Measurements from ENCODE around the gene DESI2. TPM values are rescaled to one million over a fixed set of nuclear protein-coding genes. Genes with fewer than 3 reads are reported as not detected.

Gene DESI2
- polyA plus RNA-seq, 2 of the 4 experiments (the other 2 are of a cell fraction) = 29.3 to 57.8 TPM

GRCh38 chr1:244710474-244711062 is 57.6 kb downstream of the DESI2 start:
- FAIRE-seq = no peak
- POLR2A ChIA-PET = no interaction called here

GRCh38 chr1:244712669-244713068 is 59.7 kb downstream of the DESI2 start:
- CTCF ChIA-PET = interaction anchor here (0.9 kb wide), 1 partner anchor 39 kb away, joined by 3 read pairs; no protein-coding TSS in a partner anchor
- H3K27ac ChIP-seq = no peak overlapping the region
- no peak overlapping the region for H3K4me3 ChIP-seq
- no peak overlapping the region for H3K4me2 ChIP-seq
- TF ChIP-seq KDM1A (IDR thresholded peaks at IDR 0.05; ENCODE audit: low read depth) (no peak), CHD4 (IDR thresholded peaks at IDR 0.05; ENCODE audit: borderline replicate concordance) (no peak)
- H3K9me3 ChIP-seq = no peaks in the 10 kb centered on the region
- H3K4me1 ChIP-seq = no peaks in the 10 kb centered on the region
- no peak; a peak in 1 of 6 replicates for ATAC-seq
- WGBS (ENCODE audit: missing lambda C conversion rate) = 90% methylated on average over 7 of the region's 7 CpGs
- POLR2A ChIA-PET = no interaction called here
- no peak for FAIRE-seq
- no peak for DNase-seq (ENCODE audit: low read depth in 1 of 2, low spot score in 1 of 2)

More at GRCh38 chr1:244710474-244711062, 57.6 kb downstream of the DESI2 start:
- WGBS (ENCODE audit: missing lambda C conversion rate) = 90% methylated on average over 2 of the region's 2 CpGs
- Histone ChIP-seq H3K9me3 (no peaks in the 10 kb centered on the region), H3K4me1 (no peaks in the 10 kb centered on the region), H3K4me2 (no peak overlapping the region), H3K4me3 (no peak overlapping the region), H3K27ac (no peak overlapping the region)
- CTCF ChIA-PET = interaction anchor here (0.6 to 1.0 kb wide), 2 partner anchors 12 to 107 kb away, joined by 3 to 4 read pairs; no protein-coding TSS in a partner anchor
- no peak; a peak in 1 of 6 replicates for ATAC-seq
- DNase-seq (ENCODE audit: low read depth in 1 of 2, low spot score in 1 of 2) = no peak
- TF ChIP-seq EHF (CRISPR knock-in tag; IDR thresholded peaks at IDR 0.05) (no peak), RAD21 (conservative IDR thresholded peaks at IDR 0.05 in 1 of 2, IDR thresholded peaks at IDR 0.05 in 1 of 2) (no peak), CBX2 (IDR thresholded peaks at IDR 0.05; ENCODE audit: borderline replicate concordance, low read depth) (no peak), CEBPB (IDR thresholded peaks at IDR 0.05) (no peak), BCL3 (IDR thresholded peaks at IDR 0.05) (no peak), PHF8 (IDR thresholded peaks at IDR 0.05; ENCODE audit: borderline replicate concordance, low read depth) (no peak), TP53 (CRISPR knock-in tag; IDR thresholded peaks at IDR 0.05) (no peak), HOXB13 (CRISPR knock-in tag; IDR thresholded peaks at IDR 0.05; ENCODE audit: low read depth) (no peak), JUNB (IDR thresholded peaks at IDR 0.05) (no peak), ESRRA (IDR thresholded peaks at IDR 0.05; ENCODE audit: borderline replicate concordance, low read length) (no peak), JUN (IDR thresholded peaks at IDR 0.05) (no peak), FOXS1 (CRISPR knock-in tag; IDR thresholded peaks at IDR 0.05) (no peak), MYC (IDR thresholded peaks at IDR 0.05; ENCODE audit: borderline replicate concordance, low read length) (no peak), SREBF2 (IDR thresholded peaks at IDR 0.05) (no peak), FOSL2 (IDR thresholded peaks at IDR 0.05) (no peak), FOSL2 (CRISPR knock-in tag; IDR thresholded peaks at IDR 0.05) (no peak), USF2 (IDR thresholded peaks at IDR 0.05) (no peak), E2F6 (IDR thresholded peaks at IDR 0.05; ENCODE audit: borderline replicate concordance, low read depth) (no peak), ZFP36 (IDR thresholded peaks at IDR 0.05; ENCODE audit: borderline replicate concordance, partially characterized antibody) (no peak), KDM5A (IDR thresholded peaks at IDR 0.05) (no peak), CHD4 (IDR thresholded peaks at IDR 0.05; ENCODE audit: borderline replicate concordance) (no peak)

GRCh38 chr1:244713332-244713731 is 60.4 kb downstream of the DESI2 start:
- no peak for FAIRE-seq
- H3K4me2 ChIP-seq = no peak overlapping the region
- no peak for ATAC-seq
- no peak overlapping the region for H3K4me3 ChIP-seq
- no peak overlapping the region for H3K27ac ChIP-seq
- no peaks in the 10 kb centered on the region for H3K4me1 ChIP-seq
- H3K9me3 ChIP-seq = no peaks in the 10 kb centered on the region
- CTCF ChIA-PET = no interaction called here
- POLR2A ChIA-PET = no interaction called here
- no peak for DNase-seq (ENCODE audit: low read depth in 1 of 2, low spot score in 1 of 2)
- WGBS (ENCODE audit: missing lambda C conversion rate) = 82% methylated on average over 8 of the region's 8 CpGs
- TF ChIP-seq NPAS2 (CRISPR knock-in tag; IDR thresholded peaks at IDR 0.05; ENCODE audit: borderline replicate concordance) (no peak), ZSCAN20 (CRISPR knock-in tag; IDR thresholded peaks at IDR 0.05) (no peak), EHMT2 (IDR thresholded peaks at IDR 0.05; ENCODE audit: low read depth) (no peak), MAX (IDR thresholded peaks at IDR 0.05) (no peak), REST (IDR thresholded peaks at IDR 0.05) (no peak), NR3C1 (IDR thresholded peaks at IDR 0.05) (no peak), HES2 (IDR thresholded peaks at IDR 0.05) (no peak)
